Measurements from ENCODE around the gene TBC1D1.

Gene TBC1D1

GRCh38 chr4:38109370-38109769 lies 218.5 kb downstream of the TBC1D1 start:
- DNase-seq: no peak

GRCh38 chr4:38109896-38110295 lies 219.0 kb downstream of the TBC1D1 start:
- DNase-seq: no peak

GRCh38 chr4:38111024-38111423 lies 220.1 kb downstream of the TBC1D1 start:
- no peak for DNase-seq

GRCh38 chr4:38111717-38112116 lies 220.8 kb downstream of the TBC1D1 start:
- DNase-seq: no peak

- DNase-seq: no peak
Observed at GRCh38 chr4:38113132-38113531, 222.2 kb downstream of the TBC1D1 start.

GRCh38 chr4:38113551-38113950 lies 222.7 kb downstream of the TBC1D1 start:
- DNase-seq: no peak

GRCh38 chr4:38114386-38115150 lies 223.7 kb downstream of the TBC1D1 start:
- DNase-seq: no peak

GRCh38 chr4:38115601-38116000 lies 224.7 kb downstream of the TBC1D1 start:
- no peak for DNase-seq

- DNase-seq: no peak
Observed at GRCh38 chr4:38117591-38117990, 226.7 kb downstream of the TBC1D1 start.

- no peak for DNase-seq
Observed at GRCh38 chr4:38119668-38120385, 228.9 kb downstream of the TBC1D1 start.

GRCh38 chr4:38120772-38121171 lies 229.9 kb downstream of the TBC1D1 start:
- no peak for DNase-seq

- no peak for DNase-seq
Observed at GRCh38 chr4:38122060-38122459, 231.2 kb downstream of the TBC1D1 start.

- DNase-seq: no peak
Observed at GRCh38 chr4:38123555-38123954, 232.7 kb downstream of the TBC1D1 start.

GRCh38 chr4:38124961-38125360 lies 234.1 kb downstream of the TBC1D1 start:
- DNase-seq: no peak

- no peak for DNase-seq
Observed at GRCh38 chr4:38125816-38126215, 234.9 kb downstream of the TBC1D1 start.

GRCh38 chr4:38128478-38129459 lies 237.9 kb downstream of the TBC1D1 start:
- DNase-seq: no peak

- DNase-seq: no peak
Observed at GRCh38 chr4:38129460-38130227, 238.8 kb downstream of the TBC1D1 start.

- DNase-seq: no peak
Observed at GRCh38 chr4:38130884-38131283, 240.0 kb downstream of the TBC1D1 start.

GRCh38 chr4:38131371-38132091 lies 240.6 kb downstream of the TBC1D1 start:
- no peak for DNase-seq

- DNase-seq: no peak
Observed at GRCh38 chr4:38132107-38132673, 241.3 kb downstream of the TBC1D1 start.
